ENCODE results near the gene EPS8.

DNA sequence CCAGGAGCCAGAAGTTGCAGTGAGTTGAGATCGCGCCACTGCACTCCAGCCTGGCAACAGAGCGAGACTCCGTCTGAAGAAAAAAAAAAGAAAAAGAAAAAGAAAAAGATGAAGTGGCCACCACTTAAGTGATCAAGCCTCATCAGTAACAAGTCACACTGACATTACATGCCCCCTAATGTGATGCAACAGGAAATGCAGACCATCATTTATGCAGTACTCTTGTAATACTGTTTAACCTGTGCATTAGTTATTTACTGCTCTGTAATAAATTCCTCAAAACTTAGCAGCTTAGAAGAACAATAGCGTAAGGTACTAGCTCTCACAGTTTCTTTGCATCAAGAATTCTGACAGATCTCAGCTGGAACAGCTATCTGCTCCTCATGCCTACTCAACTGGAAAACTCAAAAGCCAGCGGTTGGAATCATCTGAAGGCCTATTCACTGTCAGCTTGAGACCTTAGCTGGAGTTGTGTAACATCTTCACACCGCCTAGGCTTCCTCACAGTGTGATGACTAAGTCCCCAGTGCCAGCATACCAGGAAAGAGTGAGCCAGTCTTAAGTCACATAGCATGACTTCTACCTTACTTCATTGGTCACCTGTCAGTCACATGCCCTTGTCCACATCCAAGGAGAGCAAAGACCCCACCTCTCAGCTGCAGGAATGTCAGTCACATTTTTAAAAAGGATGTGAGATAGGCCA, 31.5 kb downstream of the EPS8 start:
- TF ChIP-seq CTCF (IDR thresholded peaks at IDR 0.05) (no peak), TCF7L2 (IDR thresholded peaks at IDR 0.05; ENCODE audit: low read depth, low read length) (no peak)
